Glutamatergic neuron (in vitro differentiated cells): Measurements from ENCODE around the gene S100A1. TPM values are rescaled to one million over a fixed set of nuclear protein-coding genes. Genes with fewer than 3 reads are reported as not detected.
A peak's percentile ranks its signal among the peaks of the same experiment; 100 is the strongest.

Experiments used
- DNase-seq: peaks from one replicate; pipeline ENCODE4 v3.0.0; 2022
- H3K27ac Mint-ChIP-seq: one replicate; pipeline ENCODE4 v1.8.0; 2020; ENCODE audit warnings: mild to moderate bottlenecking, mixed read lengths, inconsistent platforms; ENCODE audit not compliant: unreplicated experiment
- H3K27me3 Mint-ChIP-seq: one replicate; pipeline ENCODE4 v1.8.0; 2020; ENCODE audit warnings: mild to moderate bottlenecking, moderate library complexity, mixed read lengths, inconsistent platforms; ENCODE audit not compliant: unreplicated experiment
- H3K36me3 Mint-ChIP-seq: one replicate; pipeline ENCODE4 v1.8.0; 2020; ENCODE audit warnings: mild to moderate bottlenecking, mixed read lengths, inconsistent platforms; ENCODE audit not compliant: unreplicated experiment
- H3K4me1 Mint-ChIP-seq: one replicate; pipeline ENCODE4 v1.8.0; 2020; ENCODE audit warnings: mild to moderate bottlenecking, low read depth, mixed read lengths, inconsistent platforms; ENCODE audit not compliant: unreplicated experiment
- H3K4me3 Mint-ChIP-seq: one replicate; pipeline ENCODE4 v1.8.0; 2020; ENCODE audit warnings: mild to moderate bottlenecking, mixed read lengths, inconsistent platforms; ENCODE audit not compliant: unreplicated experiment
- H3K9me3 Mint-ChIP-seq: one replicate; pipeline ENCODE4 v1.8.0; 2020; ENCODE audit warnings: mild to moderate bottlenecking, moderate library complexity, mixed read lengths, inconsistent platforms; ENCODE audit not compliant: unreplicated experiment
- total RNA-seq: library from RNA; stranded (reverse); fragmentation: NEBNext Ultra II Directional; extraction: Animal tissue kit (Norgen Biotek cat#: 25700); gene quantifications from one replicate; pipeline ENCODE4 v1.2.1, GENCODE V29; 2021; ENCODE audit not compliant: unreplicated experiment
- TF ChIP-seq, protein P1 (sequence below): fragments of 200-600 bp; sonication (generic); IDR thresholded peaks from one replicate; pipeline ENCODE4 v1.5.0; 2021; ENCODE audit not compliant: partially characterized antibody, unreplicated experiment

S100A1 gene
- total RNA-seq, 1 donor from 2014 or later = 35.4 TPM

DNA sequence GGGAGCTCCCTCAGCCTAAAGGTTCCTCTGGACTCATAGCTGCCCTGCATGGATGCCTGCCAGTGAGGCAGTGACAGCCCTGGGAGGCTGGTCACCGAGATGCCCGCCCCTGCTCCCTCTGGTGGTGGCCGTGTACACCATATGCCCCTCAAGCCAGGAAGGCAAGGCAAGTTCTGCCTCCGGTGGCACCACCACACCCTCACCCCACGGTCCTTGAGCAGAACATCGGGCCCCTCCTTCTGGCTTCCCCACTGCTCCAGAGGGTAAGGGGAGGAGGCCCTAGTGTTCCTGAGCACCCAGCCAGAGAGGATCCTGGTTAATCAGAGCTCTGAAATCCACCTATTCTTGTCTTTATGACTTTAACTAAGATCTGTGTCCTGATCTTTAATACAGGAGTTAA is 10.6 kb upstream of the S100A1 start:
- H3K36me3 Mint-ChIP-seq = peaks cover 6% of the 10 kb centered on the region
- no peak overlapping the region for H3K27ac Mint-ChIP-seq
- DNase-seq = peak; percentile 75
- peaks cover 5% of the 10 kb centered on the region for H3K27me3 Mint-ChIP-seq
- TF ChIP-seq, protein P1, sequence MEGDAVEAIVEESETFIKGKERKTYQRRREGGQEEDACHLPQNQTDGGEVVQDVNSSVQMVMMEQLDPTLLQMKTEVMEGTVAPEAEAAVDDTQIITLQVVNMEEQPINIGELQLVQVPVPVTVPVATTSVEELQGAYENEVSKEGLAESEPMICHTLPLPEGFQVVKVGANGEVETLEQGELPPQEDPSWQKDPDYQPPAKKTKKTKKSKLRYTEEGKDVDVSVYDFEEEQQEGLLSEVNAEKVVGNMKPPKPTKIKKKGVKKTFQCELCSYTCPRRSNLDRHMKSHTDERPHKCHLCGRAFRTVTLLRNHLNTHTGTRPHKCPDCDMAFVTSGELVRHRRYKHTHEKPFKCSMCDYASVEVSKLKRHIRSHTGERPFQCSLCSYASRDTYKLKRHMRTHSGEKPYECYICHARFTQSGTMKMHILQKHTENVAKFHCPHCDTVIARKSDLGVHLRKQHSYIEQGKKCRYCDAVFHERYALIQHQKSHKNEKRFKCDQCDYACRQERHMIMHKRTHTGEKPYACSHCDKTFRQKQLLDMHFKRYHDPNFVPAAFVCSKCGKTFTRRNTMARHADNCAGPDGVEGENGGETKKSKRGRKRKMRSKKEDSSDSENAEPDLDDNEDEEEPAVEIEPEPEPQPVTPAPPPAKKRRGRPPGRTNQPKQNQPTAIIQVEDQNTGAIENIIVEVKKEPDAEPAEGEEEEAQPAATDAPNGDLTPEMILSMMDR = peak; percentile 61
- H3K9me3 Mint-ChIP-seq = no peaks in the 10 kb centered on the region
- no peak overlapping the region for H3K4me3 Mint-ChIP-seq
- H3K4me1 Mint-ChIP-seq = no peaks in the 10 kb centered on the region

DNA sequence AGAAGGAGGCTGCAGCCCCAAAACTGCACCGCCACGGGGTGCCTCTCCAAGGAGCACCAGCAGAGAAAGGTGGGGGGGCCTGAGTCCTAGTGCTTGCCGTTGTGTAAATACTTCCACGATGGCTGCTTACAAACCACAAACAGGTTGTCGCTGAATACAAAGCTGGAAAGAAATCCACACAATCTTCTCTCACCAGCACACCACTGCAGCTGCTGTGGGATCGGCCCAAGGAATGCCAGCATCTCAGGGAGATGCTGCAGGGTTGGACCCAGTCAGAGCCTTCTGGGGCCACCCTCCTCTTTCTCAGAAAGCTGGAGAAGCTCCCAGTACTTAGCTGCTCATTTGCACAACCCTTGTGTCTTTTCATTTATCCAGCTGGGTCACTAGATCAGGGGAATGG is 9.1 kb upstream of the S100A1 start:
- H3K4me3 Mint-ChIP-seq = no peak overlapping the region
- H3K36me3 Mint-ChIP-seq = peaks cover 11% of the 10 kb centered on the region
- H3K9me3 Mint-ChIP-seq = no peaks in the 10 kb centered on the region
- H3K4me1 Mint-ChIP-seq = peaks cover 8% of the 10 kb centered on the region
- H3K27ac Mint-ChIP-seq = no peak overlapping the region
- peaks cover 5% of the 10 kb centered on the region for H3K27me3 Mint-ChIP-seq
- TF ChIP-seq, protein P1 = no peak
- DNase-seq = no peak

DNA sequence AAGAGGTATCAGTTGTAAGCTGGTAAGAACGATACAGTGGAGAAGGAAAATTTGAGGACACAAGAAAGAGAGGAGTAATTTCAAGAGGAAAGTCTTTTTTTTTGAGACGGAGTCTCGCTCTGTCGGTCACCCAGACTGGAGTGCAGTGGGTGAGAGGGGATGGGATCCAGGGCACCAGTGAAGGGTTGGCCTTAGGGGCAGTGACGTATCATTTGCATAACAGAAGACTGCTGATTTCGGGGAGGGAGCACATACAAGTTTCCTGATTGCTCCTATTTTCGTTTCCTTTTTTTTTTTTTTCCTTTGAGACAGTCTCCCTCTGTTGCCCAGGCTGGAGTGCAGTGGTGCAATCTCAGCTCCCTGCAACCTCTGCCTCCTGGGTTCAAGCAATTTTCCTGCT is 5.1 kb upstream of the S100A1 start:
- H3K36me3 Mint-ChIP-seq = peaks cover 12% of the 10 kb centered on the region
- peaks cover 8% of the 10 kb centered on the region for H3K27me3 Mint-ChIP-seq
- peaks cover 10% of the 10 kb centered on the region for H3K9me3 Mint-ChIP-seq
- no peak overlapping the region for H3K27ac Mint-ChIP-seq
- DNase-seq = no peak
- H3K4me1 Mint-ChIP-seq = peaks cover 28% of the 10 kb centered on the region
- TF ChIP-seq, protein P1 = no peak
- H3K4me3 Mint-ChIP-seq = no peak overlapping the region

DNA sequence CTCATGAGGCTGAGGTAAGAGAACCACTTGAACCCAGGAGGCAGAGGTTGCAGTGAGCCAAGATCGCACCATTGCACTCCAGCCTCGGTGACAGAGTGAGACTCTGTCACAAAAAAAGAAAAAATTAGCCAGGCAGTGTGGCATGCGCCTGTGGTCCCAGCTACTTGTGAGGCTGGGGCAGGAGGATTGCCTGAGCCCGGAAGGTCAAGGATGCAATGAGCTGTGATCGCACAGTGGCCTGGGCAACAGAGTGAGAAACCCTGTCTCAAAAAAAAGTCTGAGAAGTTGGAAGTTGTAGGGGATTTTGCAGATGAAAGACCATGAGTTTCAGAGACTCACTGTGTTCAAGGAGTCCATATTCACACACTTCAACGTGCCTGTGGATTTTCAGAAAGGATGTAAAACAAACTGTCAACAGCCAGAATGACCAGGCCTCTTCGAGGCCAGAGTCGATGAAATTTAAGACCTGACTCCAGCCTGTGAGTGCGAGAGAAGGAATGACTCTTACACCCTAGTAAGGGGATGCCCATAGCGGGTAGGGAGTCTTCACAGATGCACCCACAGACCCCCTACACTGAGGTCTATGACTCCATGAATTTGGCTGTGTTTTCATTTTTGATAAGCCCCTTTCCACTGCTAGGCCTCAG is 3.1 kb upstream of the S100A1 start:
- H3K4me1 Mint-ChIP-seq = peaks cover 35% of the 10 kb centered on the region

DNA sequence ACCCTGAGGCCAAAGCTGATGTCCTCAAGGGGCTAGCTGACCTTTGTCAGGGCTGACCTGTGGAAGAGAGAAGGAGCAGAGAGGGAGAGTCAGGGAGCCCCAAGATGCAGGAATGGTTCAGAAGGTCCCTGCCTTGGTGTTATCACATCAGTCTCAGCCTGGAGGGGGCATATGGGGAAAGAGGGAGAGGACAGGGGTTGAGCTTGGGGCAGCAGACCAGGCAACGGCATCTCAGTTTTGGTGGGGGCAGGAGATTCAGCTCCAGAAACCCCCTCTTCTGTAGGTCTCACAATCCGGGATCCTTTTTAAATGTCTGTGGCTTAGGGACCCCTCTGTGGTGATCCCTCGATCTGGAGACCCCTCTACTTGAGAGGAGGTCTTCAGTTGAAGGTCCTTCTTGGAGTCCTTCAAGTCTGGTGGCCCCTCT is 1.7 kb upstream of the S100A1 start:
- peak overlapping the region; percentile 88 for H3K4me3 Mint-ChIP-seq
- DNase-seq = no peak
- peaks cover 11% of the 10 kb centered on the region for H3K27me3 Mint-ChIP-seq
- peaks cover 14% of the 10 kb centered on the region for H3K9me3 Mint-ChIP-seq
- peaks cover 35% of the 10 kb centered on the region for H3K4me1 Mint-ChIP-seq
- TF ChIP-seq, protein P1 = no peak
- peaks cover 7% of the 10 kb centered on the region for H3K36me3 Mint-ChIP-seq
- H3K27ac Mint-ChIP-seq = peak overlapping the region; percentile 93

More for the DNA sequence above, 3.1 kb upstream of the S100A1 start:
- DNase-seq = no peak
- TF ChIP-seq, protein P1 = no peak
- Mint-ChIP-seq H3K27me3 (peaks cover 11% of the 10 kb centered on the region), H3K9me3 (peaks cover 10% of the 10 kb centered on the region), H3K4me3 (peak overlapping the region; percentile 78), H3K36me3 (peaks cover 7% of the 10 kb centered on the region), H3K27ac (no peak overlapping the region)
